GM18951 (cell line): ENCODE measurements around the gene SIGLEC7.

ENCODE experiments used
- POLR2A ChIP-seq: IDR thresholded peaks from 4 replicates; pipeline ENCODE4 v1.6.1; 2011; ENCODE audit warnings: mild to moderate bottlenecking; ENCODE audit not compliant: insufficient read length, insufficient read depth; ENCODE audit errors: extremely low read depth
- in situ Hi-C: fragments of 300-500 bp; cut with MboI; formaldehyde crosslinking; loops from one replicate; pipeline ENCODE4 v1.12.0; 2022; ENCODE audit warnings: low sequenced_read_pairs, mixed read lengths, inconsistent platforms; ENCODE audit not compliant: unreplicated experiment

Gene SIGLEC7

GRCh38 chr19:51142119-51142518, at the start of gene SIGLEC7:
Gene SIGLEC7 (plus strand): TSS chr19:51142301. CDS start chr19:51142370, 69 bp downstream.
- in situ Hi-C loops, result no loop called here
- no peak for TF ChIP-seq POLR2A

DNA sequence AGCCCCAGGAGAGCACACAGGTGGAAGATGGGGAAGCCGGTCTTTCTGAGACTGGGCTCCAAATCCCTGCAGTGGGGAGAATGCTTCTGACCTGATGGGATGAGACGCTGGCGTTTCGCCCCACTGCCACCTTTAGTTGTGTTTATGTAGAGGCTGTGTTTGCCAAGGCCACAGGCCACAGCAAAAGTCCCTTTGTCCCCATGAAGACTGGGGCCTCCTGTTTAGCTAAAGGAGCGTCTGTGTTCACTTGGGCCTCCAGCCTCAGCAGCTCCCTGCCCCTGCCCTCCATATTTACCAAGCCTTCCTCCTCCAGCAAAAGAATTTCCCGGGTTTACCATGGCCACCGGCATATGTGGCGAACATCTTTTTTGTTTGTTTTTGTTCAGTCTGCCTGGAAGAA, 49.0 kb upstream of the SIGLEC7 start:
- in situ Hi-C loops, result no loop called here
- no peak for TF ChIP-seq POLR2A

GRCh38 chr19:51093510-51094345, 48.4 kb upstream of the SIGLEC7 start:
- TF ChIP-seq POLR2A, result no peak
- in situ Hi-C loops, result no loop called here

DNA sequence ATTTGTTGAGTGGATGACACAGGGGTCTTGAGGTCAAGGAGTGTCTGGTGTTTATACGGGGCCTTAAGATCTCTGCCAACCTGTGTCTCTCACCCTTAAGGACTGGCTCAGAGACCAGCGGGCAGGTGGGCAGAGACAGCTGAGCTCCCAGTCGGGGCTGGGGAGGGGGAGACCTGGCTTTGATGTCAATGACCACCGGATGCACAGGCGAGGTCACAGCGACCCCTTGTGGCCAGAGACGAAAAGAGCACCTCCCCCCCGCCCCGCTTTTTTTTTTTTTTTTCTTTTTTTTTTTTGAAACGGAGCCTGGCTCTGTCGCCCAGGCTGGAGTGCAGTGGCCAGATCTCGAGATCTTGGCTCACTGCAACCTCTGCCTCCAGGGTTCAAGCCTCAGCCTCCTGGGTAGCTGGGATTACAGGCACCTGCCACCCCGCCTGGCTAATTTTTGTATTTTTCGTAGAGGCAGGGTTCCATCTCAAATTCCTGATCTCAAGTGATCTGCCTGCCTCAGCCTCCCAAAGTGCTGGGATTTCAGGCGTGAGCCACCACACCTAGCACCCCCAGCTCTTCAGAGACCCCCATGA, 47.3 kb upstream of the SIGLEC7 start:
- TF ChIP-seq POLR2A, result no peak

GRCh38 chr19:51096473-51097165, 45.5 kb upstream of the SIGLEC7 start:
- in situ Hi-C loops, result no loop called here

More for the DNA sequence above, 47.3 kb upstream of the SIGLEC7 start:
- in situ Hi-C loops, result no loop called here

DNA sequence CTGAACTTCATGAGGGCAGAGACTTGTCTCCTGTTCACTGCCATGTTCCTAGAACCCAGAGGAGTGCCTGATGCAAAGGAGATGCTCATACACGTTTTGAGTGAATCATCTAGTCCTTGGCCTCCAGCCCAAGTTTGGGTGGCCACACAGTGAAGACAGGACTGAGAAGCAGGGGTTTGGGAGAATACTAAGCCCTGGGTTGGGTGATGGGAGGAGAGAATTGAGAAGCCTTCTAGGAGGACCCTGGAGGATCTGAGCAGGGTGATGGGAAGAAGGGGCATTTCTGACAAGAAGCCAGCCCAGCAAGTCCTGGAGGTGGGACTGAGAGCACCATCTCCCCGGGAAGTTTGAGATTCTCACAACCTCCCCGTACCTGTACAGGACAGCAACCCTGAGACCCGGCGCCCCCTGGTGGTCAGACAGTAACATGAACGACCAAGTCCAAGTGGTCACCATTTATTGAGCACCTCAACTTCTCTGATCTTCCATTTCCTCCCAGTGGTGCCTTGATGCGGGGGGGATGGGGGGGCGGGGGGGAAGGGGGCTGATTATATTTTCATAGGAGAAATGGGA, 44.8 kb upstream of the SIGLEC7 start:
- in situ Hi-C loops, result no loop called here
- no peak for TF ChIP-seq POLR2A

More at GRCh38 chr19:51096473-51097165, 45.5 kb upstream of the SIGLEC7 start:
- TF ChIP-seq POLR2A, result no peak

DNA sequence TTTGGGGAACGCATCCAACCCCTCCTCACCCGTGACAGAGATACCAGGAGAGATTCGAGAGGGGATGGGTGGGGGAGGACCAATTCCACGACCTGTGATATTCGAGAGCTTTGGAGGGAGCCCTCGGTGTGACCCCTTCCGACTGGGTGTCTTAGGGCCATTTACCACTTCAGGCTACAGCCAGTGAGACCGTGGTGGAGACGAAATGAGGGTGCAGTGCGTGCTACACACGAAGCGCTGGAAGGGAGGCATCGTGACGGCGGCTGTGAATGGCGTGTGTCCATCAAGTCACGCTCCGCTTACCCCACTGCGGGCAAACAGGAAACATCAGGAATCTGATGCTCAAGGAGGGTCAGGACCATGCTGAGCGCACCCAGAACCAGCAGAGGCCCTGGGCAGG, 44.3 kb upstream of the SIGLEC7 start:
- in situ Hi-C loops, result no loop called here
- TF ChIP-seq POLR2A, result no peak

DNA sequence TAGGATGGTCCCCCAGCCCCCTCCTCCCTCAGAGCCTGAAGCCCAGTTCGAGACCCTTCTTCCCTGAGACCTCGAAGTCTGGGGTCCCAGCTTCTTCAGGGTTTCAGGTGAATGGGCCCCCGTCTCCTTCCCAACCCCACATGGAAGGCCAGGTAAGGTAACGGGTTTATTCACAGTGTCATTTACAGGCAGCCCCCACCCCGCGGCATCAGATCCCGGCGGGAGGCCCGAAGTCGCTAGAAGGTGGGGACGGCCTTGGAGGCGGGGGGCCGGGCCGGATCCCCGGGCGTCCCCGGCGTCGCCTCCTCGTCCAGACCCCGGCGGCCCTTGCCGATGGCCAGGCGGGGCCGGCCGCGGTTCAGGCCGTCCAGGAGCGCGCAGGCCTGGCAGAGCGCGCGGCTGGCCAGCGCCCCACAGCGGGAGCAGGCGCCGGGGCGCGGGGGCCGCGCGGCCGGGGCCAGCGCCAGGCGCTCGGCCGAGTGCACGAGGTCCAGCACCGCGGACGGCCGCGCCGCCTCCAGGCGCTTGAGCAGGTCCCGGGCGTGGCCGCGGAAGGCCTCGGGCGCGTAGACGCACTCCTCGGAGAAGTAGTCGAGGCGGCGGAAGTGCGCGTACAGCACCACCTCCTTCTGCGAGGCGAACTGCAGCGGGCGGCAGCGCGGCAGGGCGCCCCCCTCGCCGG, 43.6 kb upstream of the SIGLEC7 start:
- TF ChIP-seq POLR2A, result no peak
- in situ Hi-C loops, result no loop called here

DNA sequence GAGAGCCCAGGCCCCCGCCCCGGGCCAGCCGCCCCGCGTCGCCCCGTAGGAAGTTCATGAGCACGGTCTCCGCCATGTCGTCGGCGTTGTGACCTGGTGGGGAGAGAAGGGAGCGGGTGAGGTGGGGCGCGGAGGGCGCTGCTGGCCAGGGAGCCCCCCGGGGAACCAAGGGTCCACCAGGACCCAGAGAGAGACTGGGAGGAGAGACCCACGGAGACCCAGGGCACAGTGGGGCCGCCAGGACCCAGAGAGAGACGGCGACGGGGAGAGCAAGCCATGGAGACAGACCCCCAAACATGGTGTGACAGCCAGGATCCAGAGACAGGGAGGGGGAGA, 43.1 kb upstream of the SIGLEC7 start:
- in situ Hi-C loops, result no loop called here
- no peak for TF ChIP-seq POLR2A

DNA sequence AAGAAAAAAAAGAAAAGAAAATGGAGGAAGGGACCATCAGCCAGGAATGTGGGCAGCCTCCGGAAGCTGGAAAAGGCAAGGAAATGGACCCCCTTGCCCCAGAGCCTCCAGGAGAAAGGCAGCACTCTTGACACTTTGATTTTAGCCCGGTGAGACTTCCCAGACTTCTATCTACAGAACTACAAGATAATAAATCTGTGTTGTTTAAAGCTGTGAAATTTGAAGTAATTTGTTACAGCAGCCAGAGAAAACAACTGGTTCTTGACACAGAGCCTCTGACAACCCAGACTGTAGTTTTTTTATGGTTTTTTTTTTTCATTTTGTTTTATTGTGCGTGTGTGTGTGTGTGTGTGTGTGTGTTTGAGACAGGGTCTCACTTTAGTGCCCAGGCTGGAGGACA, 41.5 kb upstream of the SIGLEC7 start:
- in situ Hi-C loops, result no loop called here
- TF ChIP-seq POLR2A, result no peak

- TF ChIP-seq POLR2A, result no peak
- in situ Hi-C loops, result no loop called here
These were observed 40.8 kb upstream of the SIGLEC7 start for GRCh38 chr19:51101171-51101865.

- in situ Hi-C loops, result no loop called here
- no peak for TF ChIP-seq POLR2A
These were observed 39.1 kb upstream of the SIGLEC7 start for GRCh38 chr19:51102991-51103390.
